HCT116 (cell line): ENCODE measurements around the gene CMTM8. TPM values are rescaled to one million over a fixed set of nuclear protein-coding genes. Genes with fewer than 3 reads are reported as not detected.

Source experiments
- ATAC-seq: fragments of 200-7000 bp; cut with Tn5 transposase; 2 replicates; pipeline ENCODE4 v1.9.1; 2020; ENCODE audit warnings: mild to moderate bottlenecking, moderate library complexity
- BruUV-seq: library from RNA; stranded (reverse); fragments of 400-500 nt; replicated peaks from 2 replicates; lab custom pipeline; 2021; lab: Mats Ljungman, UMichigan
- CTCF ChIA-PET: fragments of 300-600 bp; sonication (Branson Sonifier 250); formaldehyde crosslinking; loops from one replicate; lab custom pipeline; 2021; ENCODE audit warnings: antibody characterized with exemption; lab: Charles Lee
- POLR2A ChIA-PET: fragments of 300-600, 350-600 bp; sonication (Branson Sonifier 250); formaldehyde crosslinking; loops from one replicate; lab custom pipeline; 2021; ENCODE audit warnings: antibody characterized with exemption; lab: Charles Lee
- RAD21 ChIA-PET, 2 experiments: fragments of 300-600 bp; sonication (Branson Sonifier 250); formaldehyde crosslinking; loops; one replicate each; lab custom pipeline; 2023; ENCODE audit warnings: low total read pairs in 2 of 2; ENCODE audit not compliant: uncharacterized antibody in 2 of 2, unreplicated experiment in 2 of 2, low non-redundant PET in 1 of 2; lab: Charles Lee
- DNase-seq: peaks from one replicate; pipeline ENCODE4 v3.0.0-alpha.2; 2010; ENCODE audit warnings: low read depth, low spot score
- H2AFZ ChIP-seq: fragments of 200-600 bp; shearing (Covaris generic), sonication (generic); 2 replicates; pipeline ENCODE4 v1.6.1; 2017; ENCODE audit warnings: low read depth, mixed run types, mixed read lengths, antibody characterized with exemption, low read length; ENCODE audit not compliant: poor library complexity, severe bottlenecking
- H3K27ac ChIP-seq: 2 replicates; pipeline ENCODE4 v1.5.1; 2012; ENCODE audit warnings: low read depth, low read length
- H3K27me3 ChIP-seq: fragments of 200-600 bp; sonication (generic); 2 replicates; pipeline ENCODE4 v1.6.1; 2016; ENCODE audit warnings: mixed run types, low read length, mixed read lengths; ENCODE audit not compliant: insufficient read depth
- H3K36me3 ChIP-seq, 2 experiments: fragments of 200-500 bp in 1 of 2; fragments of 200-600 bp in 1 of 2; sonication (Bioruptor generic) in 1 of 2; sonication (generic) in 1 of 2; 2 replicates each; pipeline versions ENCODE4 v1.5.1 to v1.6.1; 2014 to 2016; ENCODE audit warnings: low read length in 2 of 2, inconsistent platforms in 1 of 2, mixed read lengths in 1 of 2, mixed run types in 1 of 2; ENCODE audit not compliant: insufficient read depth in 2 of 2, control insufficient read depth in 1 of 2
- H3K4me1 ChIP-seq, 2 experiments: fragments of 200-600 bp in 1 of 2; sonication (generic) in 1 of 2; 2 replicates each; pipeline versions ENCODE4 v1.5.1 to v1.6.1; 2012 to 2017; ENCODE audit warnings: low read length in 2 of 2, inconsistent platforms in 1 of 2, mild to moderate bottlenecking in 1 of 2, mixed read lengths in 1 of 2, mixed run types in 1 of 2, moderate library complexity in 1 of 2; ENCODE audit not compliant: insufficient read depth in 2 of 2, control insufficient read depth in 1 of 2
- H3K4me2 ChIP-seq: fragments of 200-600 bp; sonication (generic); 2 replicates; pipeline ENCODE4 v1.6.1; 2017; ENCODE audit warnings: mixed run types, low read length, mixed read lengths
- H3K4me3 ChIP-seq, 2 experiments: fragments of 200-600 bp in 1 of 2; sonication (generic) in 1 of 2; replicated peaks in 1 of 2; 2 replicates each; pipeline ENCODE4 v1.5.1; 2011 to 2016; ENCODE audit warnings: low read length in 2 of 2, control low read depth in 1 of 2, low read depth in 1 of 2, mild to moderate bottlenecking in 1 of 2, mixed read lengths in 1 of 2, mixed run types in 1 of 2
- H3K79me2 ChIP-seq: fragments of 200-600 bp; sonication (generic); 2 replicates; pipeline ENCODE4 v1.6.1; 2017; ENCODE audit warnings: mild to moderate bottlenecking, mixed run types, low read length, moderate library complexity, mixed read lengths; ENCODE audit not compliant: insufficient read depth
- H3K9ac ChIP-seq: fragments of 200-600 bp; sonication (generic); 2 replicates; pipeline ENCODE4 v1.6.1; 2016; ENCODE audit warnings: low read length, mixed read lengths
- H3K9me2 ChIP-seq: fragments of 200-600 bp; sonication (generic), shearing (Covaris generic); 2 replicates; pipeline ENCODE4 v1.6.1; 2017; ENCODE audit warnings: mixed run types, mild to moderate bottlenecking, moderate library complexity; ENCODE audit not compliant: insufficient read depth
- H3K9me3 ChIP-seq, 2 experiments: fragments of 200-500 bp in 1 of 2; fragments of 200-600 bp in 1 of 2; sonication (Bioruptor generic) in 1 of 2; sonication (generic) in 1 of 2; 2 replicates each; pipeline ENCODE4 v1.6.1; 2014 to 2017; ENCODE audit warnings: low read length in 2 of 2, mixed read lengths in 2 of 2, inconsistent platforms in 1 of 2, low read depth in 1 of 2, mild to moderate bottlenecking in 1 of 2, mixed run types in 1 of 2, moderate library complexity in 1 of 2; ENCODE audit not compliant: control insufficient read depth in 1 of 2, insufficient read depth in 1 of 2
- H4K20me1 ChIP-seq: fragments of 200-600 bp; sonication (generic), shearing (Covaris generic); 2 replicates; pipeline ENCODE4 v1.6.1; 2017; ENCODE audit warnings: mixed run types, mild to moderate bottlenecking, moderate library complexity; ENCODE audit not compliant: insufficient read depth
- CBX3 ChIP-seq: IDR thresholded peaks from 2 replicates; pipeline ENCODE4 v1.6.1; 2012; ENCODE audit warnings: low read depth
- CTCF ChIP-seq, 3 experiments: fragments of 200-600 bp in 1 of 3; sonication (generic) in 1 of 3; IDR thresholded peaks in 2 of 3; conservative IDR thresholded peaks in 1 of 3; 2 replicates each; pipeline ENCODE4 v1.5.1; 2012 to 2017; ENCODE audit warnings: low read depth in 2 of 3, low read length in 2 of 3, antibody characterized with exemption in 1 of 3, borderline replicate concordance in 1 of 3, control low read depth in 1 of 3, mild to moderate bottlenecking in 1 of 3, mixed read lengths in 1 of 3, mixed run types in 1 of 3, moderate library complexity in 1 of 3; ENCODE audit not compliant: insufficient read depth in 1 of 3
- EGR1 ChIP-seq: IDR thresholded peaks from 2 replicates; pipeline ENCODE4 v1.6.1; 2012; ENCODE audit warnings: low read depth
- ELF1 ChIP-seq: IDR thresholded peaks from 2 replicates; pipeline ENCODE4 v1.6.1; 2012; ENCODE audit warnings: low read depth, borderline replicate concordance
- EZH2phosphoT487 ChIP-seq: fragments of 200-600 bp; IDR thresholded peaks from 2 replicates; pipeline ENCODE4 v1.6.1; 2018; ENCODE audit warnings: antibody characterized with exemption, borderline replicate concordance
- FOSL1 ChIP-seq: IDR thresholded peaks from 2 replicates; pipeline ENCODE4 v1.6.1; 2012; ENCODE audit warnings: low read depth
- JUND ChIP-seq: IDR thresholded peaks from 2 replicates; pipeline ENCODE4 v1.6.1; 2012
- MAX ChIP-seq: IDR thresholded peaks from 2 replicates; pipeline ENCODE4 v1.6.1; 2012
- POLR2A ChIP-seq: IDR thresholded peaks from 2 replicates; pipeline ENCODE4 v1.7.0; 2011; ENCODE audit warnings: borderline replicate concordance; ENCODE audit not compliant: insufficient read depth, insufficient read length; ENCODE audit errors: extremely low read depth
- RAD21 ChIP-seq: IDR thresholded peaks from 2 replicates; pipeline ENCODE4 v1.6.1; 2012; ENCODE audit warnings: low read depth, mild to moderate bottlenecking
- SP1 ChIP-seq: IDR thresholded peaks from 2 replicates; pipeline ENCODE4 v1.6.1; 2012; ENCODE audit warnings: low read depth
- SRF ChIP-seq: IDR thresholded peaks from 2 replicates; pipeline ENCODE4 v1.6.1; 2012; ENCODE audit warnings: low read depth
- TCF7L2 ChIP-seq: IDR thresholded peaks from 2 replicates; pipeline ENCODE4 v1.7.0; 2011; ENCODE audit warnings: borderline replicate concordance, inconsistent platforms; ENCODE audit not compliant: insufficient read depth, insufficient read length; ENCODE audit errors: extremely low read depth
- YY1 ChIP-seq: IDR thresholded peaks from 2 replicates; pipeline ENCODE4 v1.6.1; 2011; ENCODE audit warnings: low read length, low read depth, moderate library complexity, mild to moderate bottlenecking; ENCODE audit not compliant: insufficient replicate concordance; ENCODE audit errors: extremely low read depth
- ZFX ChIP-seq: fragments of 450-650 bp; IDR thresholded peaks from 2 replicates; pipeline ENCODE4 v1.6.1; 2017
- ZNF274 ChIP-seq: fragments of 200-500 bp; sonication (Bioruptor generic); IDR thresholded peaks from 2 replicates; pipeline ENCODE4 v1.6.1; 2014; ENCODE audit warnings: mild to moderate bottlenecking, low read depth, low read length, inconsistent platforms
- intact Hi-C: fragments of 100-400 bp; cut with micrococcal nuclease; formaldehyde crosslinking; loops from 2 replicates; pipeline ENCODE4 v1.10.0; 2022
- total RNA-seq: library from RNA; stranded (reverse); gene quantifications from one replicate; pipeline ENCODE4 v1.2.1, GENCODE V29; 2021; ENCODE audit not compliant: unreplicated experiment

The CMTM8 gene
- total RNA-seq, 1 experiment from 2014 or later: 19.4 TPM

DNA sequence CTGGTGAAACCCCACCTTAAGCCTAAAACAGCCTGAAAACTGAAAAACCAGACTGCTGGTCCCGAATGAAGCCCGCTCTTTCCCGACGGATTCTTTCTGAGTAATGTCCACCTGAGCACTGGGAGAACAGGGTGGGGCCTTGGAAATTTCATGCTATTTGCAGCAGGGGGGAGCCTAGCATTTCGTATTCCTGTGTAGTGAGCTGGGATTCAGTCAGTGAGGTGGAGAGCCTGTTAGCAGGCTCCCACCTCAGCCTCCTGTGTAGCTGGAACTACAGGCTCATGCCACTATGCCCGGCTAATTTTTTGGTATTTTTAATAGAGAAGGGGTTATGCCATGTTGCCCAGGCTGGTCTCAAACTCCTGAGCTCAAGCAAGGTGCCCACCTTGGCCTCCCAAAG is 74.7 kb downstream of the CMTM8 start:
- RAD21 ChIA-PET: no interaction called here
- DNase-seq (peak; percentile 32), ATAC-seq (peak; percentile 73)
- H3K9me3 ChIP-seq: no peaks in the 10 kb centered on the region
- peak overlapping the region; percentile 62 for H3K27ac ChIP-seq
- no peak overlapping the region for H2AFZ ChIP-seq
- no TSS peak for BruUV-seq
- intact Hi-C loops: no loop called here
- H3K4me2 ChIP-seq: peak overlapping the region; percentile 79
- no peaks in the 10 kb centered on the region for H3K27me3 ChIP-seq
- H3K36me3 ChIP-seq: no peaks in the 10 kb centered on the region
- H3K9ac ChIP-seq: peak overlapping the region; percentile 44
- CTCF ChIA-PET: interaction anchor here (1.3 to 2.1 kb wide), 3 partner anchors 11 to 18 kb away, joined by 3 to 7 read pairs (median 3); no protein-coding TSS in a partner anchor
- POLR2A ChIA-PET: no interaction called here
- H3K4me1 ChIP-seq: peaks cover 37 to 49% of the 10 kb centered on the region in 2 experiments
- 0 out of 2 replicates have a peak, but pooled peaks have one; percentile 18 for TF ChIP-seq RAD21
- no peak for TF ChIP-seq EGR1
- peaks cover 42% of the 10 kb centered on the region for H3K79me2 ChIP-seq
- no peaks in the 10 kb centered on the region for H4K20me1 ChIP-seq
- no peaks in the 10 kb centered on the region for H3K9me2 ChIP-seq
- peak overlapping the region; percentile 8 to 45; a peak in 3 of 4 replicates for H3K4me3 ChIP-seq

DNA sequence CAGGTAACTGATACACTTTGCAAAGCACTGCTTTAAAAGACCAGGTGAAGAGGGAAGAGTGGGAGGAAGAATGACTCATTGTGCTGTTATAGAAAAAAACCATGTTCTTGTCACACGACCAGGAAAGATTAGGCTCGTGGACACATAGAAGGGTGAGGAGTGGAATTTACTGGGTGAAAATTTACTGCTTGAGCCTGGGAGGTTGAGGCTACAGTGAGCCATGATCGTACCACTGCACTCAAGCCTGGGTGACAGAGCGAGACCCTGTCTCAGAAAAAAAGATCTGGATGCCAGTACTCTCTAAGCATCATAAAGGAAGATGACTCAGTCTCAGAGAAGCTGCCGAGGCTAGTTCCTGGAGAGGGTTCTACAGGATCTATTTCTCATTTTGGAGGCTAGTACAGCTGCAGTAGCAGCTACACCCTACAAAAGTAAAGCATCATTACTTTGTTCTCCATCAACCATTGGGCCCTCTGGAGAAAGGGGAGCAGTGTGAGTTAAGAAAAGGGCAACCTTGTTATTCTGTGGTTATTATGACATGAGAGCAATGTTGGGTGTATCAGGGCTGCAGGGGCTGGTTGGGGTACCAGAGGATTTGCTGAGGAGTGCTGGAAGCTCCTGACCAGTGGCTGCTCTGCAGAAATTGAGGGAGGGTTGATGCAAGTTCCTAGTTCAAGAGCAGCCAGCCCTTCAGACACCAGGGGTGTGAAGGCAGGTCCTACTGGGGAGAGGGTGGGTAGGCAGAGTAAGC is 75.4 kb downstream of the CMTM8 start:
- Histone ChIP-seq H3K79me2 (peaks cover 42% of the 10 kb centered on the region), H3K4me2 (peak overlapping the region; percentile 79), H3K9me2 (no peaks in the 10 kb centered on the region), H3K27me3 (no peaks in the 10 kb centered on the region), H3K27ac (peak overlapping the region; percentile 62), H3K9ac (peak overlapping the region; percentile 44), H3K4me1 (peaks cover 37 to 49% of the 10 kb centered on the region in 2 experiments), H3K9me3 (no peaks in the 10 kb centered on the region), H3K4me3 (peak overlapping the region; percentile 8 to 45), H2AFZ (no peak overlapping the region), H4K20me1 (no peaks in the 10 kb centered on the region), H3K36me3 (no peaks in the 10 kb centered on the region)
- ChIA-PET POLR2A (no interaction called here), CTCF (interaction anchor here (1.3 to 2.1 kb wide), 3 partner anchors 10 to 19 kb away, joined by 3 to 7 read pairs (median 3); no protein-coding TSS in a partner anchor), RAD21 (no interaction called here)
- peak; percentile 52 for DNase-seq
- no TSS peak for BruUV-seq
- TF ChIP-seq ZNF274 (no peak), POLR2A (no peak), YY1 (peak; percentile 5), SRF (0 out of 2 replicates have a peak, but pooled peaks have one; percentile 9), ZFX (no peak), FOSL1 (peak; percentile 92), ELF1 (no peak), CTCF (IDR thresholded peaks at IDR 0.05 in 2 of 3, conservative IDR thresholded peaks at IDR 0.05 in 1 of 3; ENCODE audit: borderline replicate concordance in 1 of 3, insufficient read depth in 1 of 3, low read depth in 2 of 3, low read length in 2 of 3) (no peak), MAX (peak; percentile 50; the same call in 1 of the 2 replicates), JUND (peak; percentile 87), SP1 (peak; percentile 70), EZH2phosphoT487 (no peak), TCF7L2 (no peak), CBX3 (peak; percentile 73), EGR1 (peak; percentile 93)
- intact Hi-C loops: no loop called here
- ATAC-seq: peak; percentile 82
